Gastroesophageal sphincter (tissue), 4 donors: ENCODE measurements around the gene ZMYND19. TPM values are rescaled to one million over a fixed set of nuclear protein-coding genes. Genes with fewer than 3 reads are reported as not detected.

Experiments
- ATAC-seq: fragments of 150-250 bp; one replicate; pipeline ENCODE4 v1.9.1; 2016; ENCODE audit warnings: mild to moderate bottlenecking, moderate library complexity
- H3K27ac ChIP-seq, 4 donors: fragments of 200-600 bp; sonication (generic) in 3 of 4; 1 replicate in 3 of 4; 2 replicates in 1 of 4; pipeline ENCODE4 v1.5.1; 2016 to 2019
- H3K27me3 ChIP-seq: fragments of 200-600 bp; sonication (generic); one replicate; pipeline ENCODE4 v1.5.1; 2019
- H3K36me3 ChIP-seq, 2 donors: fragments of 200-600 bp; sonication (generic); one replicate each; pipeline ENCODE4 v1.5.1; 2019; ENCODE audit warnings: control low read depth in 1 of 2
- H3K4me1 ChIP-seq, 3 donors: fragments of 200-600 bp; sonication (generic); 1 replicate in 2 of 3; 2 replicates in 1 of 3; pipeline ENCODE4 v1.5.1; 2016 to 2019; ENCODE audit warnings: control low read depth in 2 of 3
- H3K4me3 ChIP-seq, 2 donors: fragments of 200-600 bp; sonication (generic); one replicate each; pipeline ENCODE4 v1.5.1; 2019; ENCODE audit warnings: mild to moderate bottlenecking in 1 of 2, moderate library complexity in 1 of 2
- H3K9me3 ChIP-seq, 3 donors: fragments of 200-600 bp; sonication (generic); one replicate each; pipeline ENCODE4 v1.5.1; 2017 to 2019; ENCODE audit warnings: control low read depth in 2 of 3
- CTCF ChIP-seq, 4 experiments: fragments of 200-600 bp in 2 of 4; fragments of 450-650 bp in 2 of 4; sonication (generic) in 1 of 4; IDR thresholded peaks; one replicate each; pipeline ENCODE4 v1.5.1; 2017 to 2019; ENCODE audit warnings: antibody characterized with exemption in 4 of 4, mild to moderate bottlenecking in 2 of 4, moderate library complexity in 2 of 4
- EP300 ChIP-seq: sonication (generic); formaldehyde crosslinking; IDR thresholded peaks from one replicate; pipeline ENCODE4 v1.6.1; 2017; ENCODE audit warnings: antibody characterized with exemption, mild to moderate bottlenecking
- POLR2A ChIP-seq, 2 donors: fragments of 450-650 bp; IDR thresholded peaks; one replicate each; pipeline ENCODE4 v1.6.1; 2017; ENCODE audit warnings: antibody characterized with exemption in 2 of 2, mild to moderate bottlenecking in 2 of 2, moderate library complexity in 1 of 2
- POLR2AphosphoS5 ChIP-seq: sonication (generic); formaldehyde crosslinking; IDR thresholded peaks from one replicate; pipeline ENCODE4 v1.6.1; 2017; ENCODE audit warnings: antibody characterized with exemption
- WGBS, 2 donors: methylation state at CpG; one replicate each; pipeline ENCODE4 v1.1.5; 2018; ENCODE audit warnings: low coverage in 1 of 2; 5-methylcytosine and 5-hydroxymethylcytosine counted together
- total RNA-seq, 4 donors: library from RNA; depleted of rRNA; stranded (reverse); fragments of >200 nt; gene quantifications; one replicate each; pipeline ENCODE4 v1.1.0, GENCODE V29; 2016

ZMYND19 gene
- total RNA-seq, 4 donors from 2014 or later, result 9.5 to 17.1 (median 13.2) TPM

GRCh38 chr9:137581361-137582285, 8.7 kb downstream of the ZMYND19 start:
- WGBS, 2 donors, result 87 to 92% methylated on average over 3 to 7 of the region's 22 CpGs
- H3K9me3 ChIP-seq, result no peaks in the 10 kb centered on the region
- peaks cover 0 to 38% (median 11%) of the 10 kb centered on the region in 3 donors for H3K4me1 ChIP-seq
- no peaks in the 10 kb centered on the region for H3K27me3 ChIP-seq
- no peak overlapping the region for H3K27ac ChIP-seq
- no peak for ATAC-seq
- TF ChIP-seq POLR2AphosphoS5 (no peak), CTCF (IDR thresholded peaks at IDR 0.05) (no peak), EP300 (no peak), POLR2A (IDR thresholded peaks at IDR 0.05) (no peak)
- H3K36me3 ChIP-seq, result peaks cover 0 to 62% of the 10 kb centered on the region in 2 donors
- no peak overlapping the region for H3K4me3 ChIP-seq

DNA sequence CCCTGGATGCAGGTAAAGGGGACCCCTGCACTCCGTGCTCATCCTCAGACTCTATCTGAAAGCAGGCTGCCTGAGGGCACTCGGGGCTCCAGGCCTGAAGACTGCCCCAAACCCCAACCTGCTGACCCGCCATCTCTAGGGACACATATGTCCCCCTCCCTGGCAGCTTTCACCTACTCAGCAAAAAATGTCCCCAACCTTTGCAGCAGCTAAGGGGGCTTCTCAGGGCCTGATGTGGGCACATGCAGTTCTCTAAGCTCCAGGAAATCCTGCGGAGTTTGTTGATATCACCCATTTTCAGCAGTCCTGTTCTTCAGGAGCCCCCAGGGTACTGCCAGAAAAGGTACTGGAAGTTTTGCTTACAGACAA, 9.4 kb downstream of the ZMYND19 start:
- TF ChIP-seq POLR2AphosphoS5 (no peak), POLR2A (IDR thresholded peaks at IDR 0.05) (no peak), CTCF (IDR thresholded peaks at IDR 0.05) (no peak)
- Histone ChIP-seq H3K27me3 (no peaks in the 10 kb centered on the region), H3K36me3 (peaks cover 0 to 62% of the 10 kb centered on the region in 2 donors), H3K4me1 (peaks cover 0 to 45% (median 11%) of the 10 kb centered on the region in 3 donors), H3K4me3 (no peak overlapping the region), H3K27ac (no peak overlapping the region), H3K9me3 (no peaks in the 10 kb centered on the region)
- 75% methylated on average over 2 of the region's 4 CpGs; no CpG with 5 or more reads in 1 of the 2 donors for WGBS, 2 donors
- ATAC-seq, result no peak

DNA sequence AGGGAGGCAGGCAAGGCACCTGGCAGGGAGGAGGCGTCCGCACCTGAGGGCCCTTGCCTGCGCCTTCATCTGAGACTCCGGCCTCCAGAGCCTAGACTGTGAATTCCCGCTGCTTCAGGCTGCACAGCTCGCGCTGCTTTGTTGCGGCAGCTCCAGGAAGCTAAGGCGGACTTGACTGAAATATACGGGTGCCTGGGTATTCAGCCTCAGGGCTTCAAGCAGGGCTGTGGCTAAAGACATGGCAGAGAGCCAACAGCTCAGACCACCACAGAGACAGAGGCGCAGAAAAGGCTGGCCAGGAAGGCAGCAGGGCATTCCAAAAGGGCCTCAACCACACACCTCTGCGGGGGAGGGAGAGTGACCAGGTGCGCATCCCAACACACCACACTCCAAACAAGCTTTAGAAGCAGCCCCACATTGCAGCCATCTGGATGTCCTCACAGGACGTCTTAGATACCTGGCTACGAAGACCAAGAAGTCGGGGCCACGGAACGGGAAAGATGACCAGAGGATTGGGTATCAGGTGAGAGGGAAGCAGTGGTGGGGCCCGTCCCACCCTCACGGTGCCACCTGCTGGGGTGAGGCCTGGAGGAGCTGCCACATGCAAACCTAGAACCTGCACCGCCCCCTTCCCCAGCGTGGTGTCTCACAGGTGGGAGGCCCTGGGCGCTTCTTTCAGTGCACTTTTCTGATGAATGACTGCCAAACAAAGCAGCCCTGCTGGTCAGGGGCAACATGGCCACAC, 9.9 kb downstream of the ZMYND19 start:
- no peak for ATAC-seq
- 92% methylated on average over 5 of the region's 23 CpGs; no CpG with 5 or more reads in 1 of the 2 donors for WGBS, 2 donors
- peaks cover 0 to 48% (median 11%) of the 10 kb centered on the region in 3 donors for H3K4me1 ChIP-seq
- H3K4me3 ChIP-seq, result no peak overlapping the region
- peaks cover 0 to 62% of the 10 kb centered on the region in 2 donors for H3K36me3 ChIP-seq
- H3K9me3 ChIP-seq, result no peaks in the 10 kb centered on the region
- no peak for TF ChIP-seq CTCF (IDR thresholded peaks at IDR 0.05)
- no peak for TF ChIP-seq EP300
- no peak for TF ChIP-seq POLR2A (IDR thresholded peaks at IDR 0.05)
- TF ChIP-seq POLR2AphosphoS5, result no peak
- H3K27ac ChIP-seq, result no peak overlapping the region
- H3K27me3 ChIP-seq, result no peaks in the 10 kb centered on the region

- no peak for ATAC-seq
- no peak for TF ChIP-seq EP300
- TF ChIP-seq POLR2AphosphoS5, result no peak
- no peak for TF ChIP-seq CTCF (IDR thresholded peaks at IDR 0.05)
- no peak for TF ChIP-seq POLR2A (IDR thresholded peaks at IDR 0.05)
- peaks cover 0 to 62% of the 10 kb centered on the region in 2 donors for H3K36me3 ChIP-seq
- H3K4me1 ChIP-seq, result peaks cover 0 to 48% (median 11%) of the 10 kb centered on the region in 3 donors
- peak overlapping the region; percentile 63 to 91 for H3K4me3 ChIP-seq
- WGBS, 2 donors, result 60% methylated on average over 1 of the region's 19 CpGs; no CpG with 5 or more reads in 1 of the 2 donors
- H3K9me3 ChIP-seq, result no peaks in the 10 kb centered on the region
- H3K27ac ChIP-seq, result peak overlapping the region in 3 of 4 donors; percentile 79 to 91 (median 89)
- no peaks in the 10 kb centered on the region for H3K27me3 ChIP-seq
Measured at GRCh38 chr9:137579259-137579604, 11.1 kb downstream of the ZMYND19 start.
